ENCODE results near the gene LRRC27. TPM values are rescaled to one million over a fixed set of nuclear protein-coding genes. Genes with fewer than 3 reads are reported as not detected.

Gene LRRC27
- total RNA-seq, 1 experiment from 2014 or later = 4.1 TPM

DNA sequence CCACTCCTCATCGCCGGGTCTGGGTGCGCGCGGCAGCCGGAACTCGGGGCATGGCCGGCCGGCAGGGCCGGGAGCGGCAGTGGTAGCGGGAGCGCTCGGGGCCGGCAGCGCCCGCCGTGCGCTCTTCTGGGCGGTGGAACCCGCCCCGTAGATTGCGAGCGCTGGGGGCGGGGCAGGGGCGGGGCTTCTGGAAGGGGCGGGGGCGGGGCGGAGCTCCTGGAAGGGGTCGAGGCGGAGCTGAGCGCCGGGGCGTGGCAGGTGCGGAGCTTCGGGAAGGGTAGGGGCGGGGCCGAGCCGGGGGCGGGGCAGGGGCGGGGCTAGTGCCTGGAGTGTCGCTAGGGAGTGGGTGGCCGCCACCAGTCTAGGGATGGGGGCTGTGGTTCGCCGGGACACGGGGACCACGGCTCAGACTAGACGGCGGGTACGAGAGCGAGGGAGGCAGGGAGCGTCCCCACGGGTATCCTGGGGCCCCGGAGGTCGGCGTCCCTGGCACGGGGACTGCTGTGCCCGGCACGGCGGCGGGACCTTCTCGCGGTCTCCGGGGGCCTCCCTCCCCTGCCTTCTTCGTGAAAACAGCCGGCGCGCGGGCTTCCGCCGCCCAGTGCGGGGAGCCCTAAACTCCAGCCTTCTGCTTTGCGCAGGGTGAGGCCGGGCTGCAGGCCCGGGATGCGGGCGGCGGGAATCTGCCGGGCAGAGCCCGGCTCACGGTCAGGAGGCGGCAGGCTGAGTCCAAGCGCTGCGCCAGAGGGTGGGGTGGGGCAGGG, 24.0 kb upstream of the LRRC27 start, which contains the start of gene STK32C:
TSS of gene STK32C (minus strand) at position 128 of the 764 bp plus-strand sequence. CDS start at position 11, 117 bp downstream.
- H3K4me1 ChIP-seq (ENCODE audit: control insufficient read depth in 1 of 2, insufficient read depth in 2 of 2, low read length in 2 of 2) = peaks cover 13 to 28% of the 10 kb centered on the region in 2 experiments
- DNase-seq (ENCODE audit: low read depth, low spot score) (peak; percentile 54), ATAC-seq (peak; percentile 80)
- no peaks in the 10 kb centered on the region for H3K9me3 ChIP-seq (ENCODE audit: control insufficient read depth in 1 of 2, insufficient read depth in 1 of 2, low read depth in 1 of 2, low read length in 2 of 2)
- peak within 1 kb of the TSS; percentile 60 for H3K9ac ChIP-seq (ENCODE audit: low read length)
- BruUV-seq (replicated peaks) = no TSS peak
- no peak within 1 kb of the TSS for H2AFZ ChIP-seq (ENCODE audit: low read depth, low read length, poor library complexity, severe bottlenecking)
- H3K27ac ChIP-seq (ENCODE audit: low read depth, low read length) = peak within 1 kb of the TSS; percentile 55
- H3K27me3 ChIP-seq (ENCODE audit: insufficient read depth, low read length) = no peaks in the 10 kb centered on the region
- CTCF ChIA-PET = no interaction called here
- RAD21 ChIA-PET (ENCODE audit: low non-redundant PET in 1 of 2, low total read pairs in 2 of 2, uncharacterized antibody in 2 of 2, unreplicated experiment in 2 of 2) = interaction anchor here in 1 of 2 experiments (0.6 to 0.9 kb wide), 2 partner anchors 13 to 23 kb away, joined by 4 to 6 read pairs; no protein-coding TSS in a partner anchor
- no peaks in the 10 kb centered on the region for H3K9me2 ChIP-seq (ENCODE audit: insufficient read depth)
- H3K36me3 ChIP-seq (ENCODE audit: control insufficient read depth in 1 of 2, insufficient read depth in 2 of 2, low read length in 2 of 2) = no peaks in the 10 kb centered on the region
- intact Hi-C loops (cut with micrococcal nuclease) = no loop called here
- H4K20me1 ChIP-seq (ENCODE audit: insufficient read depth) = no peaks in the 10 kb centered on the region
- peak within 1 kb of the TSS; percentile 50 to 61 for H3K4me3 ChIP-seq (replicated peaks in 1 of 2; ENCODE audit: low read depth in 1 of 2, low read length in 2 of 2)
- TF ChIP-seq ELF1 (IDR thresholded peaks at IDR 0.05; ENCODE audit: borderline replicate concordance, low read depth) = no peak
- TF ChIP-seq JUND (IDR thresholded peaks at IDR 0.05) = no peak
- no peak for TF ChIP-seq POLR2A (IDR thresholded peaks at IDR 0.05; ENCODE audit: borderline replicate concordance, extremely low read depth, insufficient read depth, insufficient read length)
- 0 out of 2 replicates have a peak, but pooled peaks have one; percentile 3 for TF ChIP-seq SP1 (IDR thresholded peaks at IDR 0.05; ENCODE audit: low read depth)
- peak; percentile 75 for TF ChIP-seq POLR2AphosphoS5 (IDR thresholded peaks at IDR 0.05; ENCODE audit: low read depth, low read length)
- POLR2A ChIA-PET = no interaction called here
- peaks cover 13% of the 10 kb centered on the region; the same call in 1 of the 2 replicates for H3K79me2 ChIP-seq (ENCODE audit: insufficient read depth, low read length)
- H3K4me2 ChIP-seq (ENCODE audit: low read length) = peak within 1 kb of the TSS; percentile 71

DNA sequence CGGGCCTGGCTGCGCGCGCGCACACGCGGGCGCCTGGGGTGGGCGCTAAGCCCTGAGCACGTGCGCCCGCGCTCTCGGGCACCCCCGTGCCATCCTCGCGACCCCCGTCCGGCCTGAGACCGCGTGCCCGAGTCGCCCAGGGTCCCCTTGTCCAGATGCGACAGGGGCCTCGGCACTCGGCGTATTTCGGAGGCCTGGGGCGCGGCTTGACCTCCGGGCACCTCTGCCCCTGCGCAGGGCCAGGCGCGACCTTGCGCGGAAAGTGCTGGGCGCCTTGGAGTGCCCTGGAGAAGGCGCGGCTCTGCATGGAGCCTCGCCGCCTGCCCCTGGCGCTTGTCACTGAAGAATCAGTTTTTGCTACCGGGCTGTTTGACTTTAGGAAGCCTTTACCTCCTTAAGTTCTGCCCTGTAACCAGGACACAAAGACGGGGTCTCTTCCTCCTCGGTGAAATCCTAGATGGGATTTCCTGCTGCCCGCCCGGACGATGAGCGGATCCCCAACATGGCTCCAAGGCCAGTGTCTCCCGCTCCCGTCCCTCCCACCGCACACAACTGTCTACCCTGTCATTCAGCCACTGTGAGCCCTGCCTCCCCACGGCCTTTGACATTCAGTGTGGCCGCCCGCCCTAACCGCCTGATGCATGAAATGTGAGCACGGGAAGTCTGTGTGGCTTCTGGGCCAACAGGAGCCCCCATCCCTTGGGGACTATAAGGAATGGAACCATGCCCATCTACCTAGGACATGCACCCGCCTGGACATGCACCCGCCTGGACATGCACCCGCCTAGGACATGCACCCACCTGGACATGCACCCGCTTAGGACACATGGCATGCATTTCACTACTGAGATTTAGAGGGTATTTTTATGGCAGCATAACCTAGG, 23.2 kb upstream of the LRRC27 start:
- DNase-seq (ENCODE audit: low read depth, low spot score) (no peak), ATAC-seq (no peak)
- TF ChIP-seq, protein P1, sequence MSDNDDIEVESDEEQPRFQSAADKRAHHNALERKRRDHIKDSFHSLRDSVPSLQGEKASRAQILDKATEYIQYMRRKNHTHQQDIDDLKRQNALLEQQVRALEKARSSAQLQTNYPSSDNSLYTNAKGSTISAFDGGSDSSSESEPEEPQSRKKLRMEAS (IDR thresholded peaks at IDR 0.05) = peak; percentile 72
- no peak for TF ChIP-seq EZH2phosphoT487 (IDR thresholded peaks at IDR 0.05; ENCODE audit: borderline replicate concordance)
- Histone ChIP-seq H4K20me1 (ENCODE audit: insufficient read depth) (no peaks in the 10 kb centered on the region), H2AFZ (ENCODE audit: low read depth, low read length, poor library complexity, severe bottlenecking) (no peak overlapping the region), H3K27ac (ENCODE audit: low read depth, low read length) (no peak overlapping the region; the same call in 1 of the 2 replicates), H3K4me3 (replicated peaks in 1 of 2; ENCODE audit: low read depth in 1 of 2, low read length in 2 of 2) (peak overlapping the region in 1 of 2 experiments; percentile 57; a peak in 1 of 4 replicates), H3K4me1 (ENCODE audit: control insufficient read depth in 1 of 2, insufficient read depth in 2 of 2, low read length in 2 of 2) (peaks cover 13 to 28% of the 10 kb centered on the region in 2 experiments), H3K36me3 (ENCODE audit: control insufficient read depth in 1 of 2, insufficient read depth in 2 of 2, low read length in 2 of 2) (no peaks in the 10 kb centered on the region), H3K9me2 (ENCODE audit: insufficient read depth) (no peaks in the 10 kb centered on the region), H3K9me3 (ENCODE audit: control insufficient read depth in 1 of 2, insufficient read depth in 1 of 2, low read depth in 1 of 2, low read length in 2 of 2) (no peaks in the 10 kb centered on the region), H3K79me2 (ENCODE audit: insufficient read depth, low read length) (peaks cover 13% of the 10 kb centered on the region; the same call in 1 of the 2 replicates), H3K4me2 (ENCODE audit: low read length) (peak overlapping the region; percentile 64), H3K9ac (ENCODE audit: low read length) (no peak overlapping the region; the same call in 1 of the 2 replicates), H3K27me3 (ENCODE audit: insufficient read depth, low read length) (no peaks in the 10 kb centered on the region)
- CTCF ChIA-PET = no interaction called here
- RAD21 ChIA-PET (ENCODE audit: low non-redundant PET in 1 of 2, low total read pairs in 2 of 2, uncharacterized antibody in 2 of 2, unreplicated experiment in 2 of 2) = no interaction called here
- intact Hi-C loops (cut with micrococcal nuclease) = no loop called here
- POLR2A ChIA-PET = no interaction called here
- no TSS peak for BruUV-seq (replicated peaks)
